CD14-positive monocyte (primary cell): ENCODE data around the gene DNAH10. TPM values are rescaled to one million over a fixed set of nuclear protein-coding genes. Genes with fewer than 3 reads are reported as not detected.
A peak's percentile ranks its signal among the peaks of the same experiment; 100 is the strongest.

Source experiments
- DNase-seq, 3 donors: peaks; one replicate each; pipeline ENCODE4 v3.0.0-alpha.2; 2011 to 2022
- H2AFZ ChIP-seq: 2 replicates; pipeline ENCODE4 v1.6.0; 2012; ENCODE audit warnings: mild to moderate bottlenecking, low read depth, low read length, inconsistent platforms; ENCODE audit not compliant: insufficient read depth, poor library complexity, severe bottlenecking
- H3K27ac ChIP-seq, 2 donors: 1 replicate in 1 of 2; 2 replicates in 1 of 2; pipeline ENCODE4 v1.5.1; 2012 to 2013; ENCODE audit warnings: low read length in 2 of 2, control low read depth in 1 of 2, inconsistent platforms in 1 of 2, low read depth in 1 of 2, mild to moderate bottlenecking in 1 of 2
- H3K27me3 ChIP-seq, 2 donors: one replicate each; pipeline versions ENCODE4 v1.6.0 to v1.6.1; 2011 to 2013; ENCODE audit warnings: low read length in 2 of 2; ENCODE audit not compliant: control insufficient read depth in 2 of 2, insufficient read depth in 2 of 2
- H3K36me3 ChIP-seq, 2 donors: replicated peaks in 1 of 2; 1 replicate in 1 of 2; 2 replicates in 1 of 2; pipeline versions ENCODE4 v1.5.1 to v1.6.1; 2012 to 2013; ENCODE audit warnings: low read length in 2 of 2, control low read depth in 1 of 2, inconsistent platforms in 1 of 2, mild to moderate bottlenecking in 1 of 2; ENCODE audit not compliant: insufficient read depth in 2 of 2, control insufficient read depth in 1 of 2
- H3K4me1 ChIP-seq, 2 donors: 1 replicate in 1 of 2; 2 replicates in 1 of 2; pipeline versions ENCODE4 v1.5.1 to v1.6.1; 2012 to 2013; ENCODE audit warnings: low read length in 2 of 2, control low read depth in 1 of 2, inconsistent platforms in 1 of 2, mild to moderate bottlenecking in 1 of 2, moderate library complexity in 1 of 2; ENCODE audit not compliant: insufficient read depth in 2 of 2, control insufficient read depth in 1 of 2
- H3K4me2 ChIP-seq: replicated peaks from 2 replicates; pipeline ENCODE3; 2012; ENCODE audit warnings: low read length, moderate library complexity, mild to moderate bottlenecking; ENCODE audit not compliant: poor library complexity, severe bottlenecking; ENCODE audit errors: extremely low read depth
- H3K4me3 ChIP-seq, 3 experiments: fragments of 200-600 bp in 1 of 3; sonication (generic) in 1 of 3; replicated peaks in 1 of 3; 1 replicate in 2 of 3; 2 replicates in 1 of 3; pipeline ENCODE4 v1.5.1; 2011 to 2013; ENCODE audit warnings: low read length in 3 of 3, mild to moderate bottlenecking in 3 of 3, control low read depth in 2 of 3, low read depth in 2 of 3, inconsistent platforms in 1 of 3, moderate library complexity in 1 of 3
- H3K79me2 ChIP-seq: 2 replicates; pipeline ENCODE4 v1.6.0; 2012; ENCODE audit warnings: mild to moderate bottlenecking, control low read depth, inconsistent platforms, low read length, moderate library complexity; ENCODE audit not compliant: insufficient read depth
- H3K9ac ChIP-seq: 2 replicates; pipeline ENCODE4 v1.6.0; 2017; ENCODE audit warnings: low read length, mild to moderate bottlenecking; ENCODE audit not compliant: insufficient read depth, poor library complexity, severe bottlenecking
- H3K9me3 ChIP-seq, 2 donors: replicated peaks in 1 of 2; 1 replicate in 1 of 2; 2 replicates in 1 of 2; pipeline versions ENCODE4 v1.5.1 to v1.6.1; 2012 to 2013; ENCODE audit warnings: low read length in 2 of 2, control low read depth in 1 of 2; ENCODE audit not compliant: control insufficient read depth in 1 of 2, insufficient read depth in 1 of 2
- H4K20me1 ChIP-seq: 2 replicates; pipeline ENCODE4 v1.6.0; 2012; ENCODE audit warnings: mild to moderate bottlenecking, low read length, control low read depth, moderate library complexity; ENCODE audit not compliant: insufficient read depth
- H3K27ac Mint-ChIP-seq, 7 donors: one replicate each; pipeline ENCODE4 v1.8.0; 2020; ENCODE audit warnings: mild to moderate bottlenecking in 7 of 7, mixed read lengths in 7 of 7, moderate library complexity in 6 of 7, inconsistent platforms in 2 of 7
- H3K27me3 Mint-ChIP-seq, 3 donors: one replicate each; pipeline ENCODE4 v1.8.0; 2021 to 2022; ENCODE audit warnings: low read depth in 3 of 3, mild to moderate bottlenecking in 3 of 3, mixed read lengths in 3 of 3, moderate library complexity in 3 of 3, inconsistent platforms in 1 of 3
- H3K36me3 Mint-ChIP-seq, 2 donors: one replicate each; pipeline ENCODE4 v1.8.0; 2020; ENCODE audit warnings: mixed read lengths in 2 of 2, inconsistent platforms in 1 of 2, mild to moderate bottlenecking in 1 of 2
- H3K4me1 Mint-ChIP-seq: one replicate; pipeline ENCODE4 v1.8.0; 2020; ENCODE audit warnings: mild to moderate bottlenecking, mixed read lengths
- H3K4me3 Mint-ChIP-seq, 2 donors: one replicate each; pipeline ENCODE4 v1.8.0; 2020; ENCODE audit warnings: mild to moderate bottlenecking in 2 of 2, mixed read lengths in 2 of 2, moderate library complexity in 1 of 2
- H3K9me3 Mint-ChIP-seq, 7 donors: one replicate each; pipeline ENCODE4 v1.8.0; 2020 to 2022; ENCODE audit warnings: mixed read lengths in 7 of 7, mild to moderate bottlenecking in 6 of 7, moderate library complexity in 6 of 7, inconsistent platforms in 2 of 7
- CTCF ChIP-seq: fragments of 200-600 bp; IDR thresholded peaks from one replicate; pipeline ENCODE4 v1.8.0; 2022; ENCODE audit warnings: antibody characterized with exemption, mild to moderate bottlenecking
- WGBS: methylation state at CpG from one replicate; pipeline ENCODE4 v1.1.5; 2013; ENCODE audit warnings: missing lambda C conversion rate; ENCODE audit not compliant: insufficient coverage; 5-methylcytosine and 5-hydroxymethylcytosine counted together
- intact Hi-C, 2 donors: fragments of 100-400 bp; cut with micrococcal nuclease; formaldehyde crosslinking; loops; one replicate each; pipeline versions ENCODE4 v1.15.0 to v1.15.1; 2023
- polyA plus RNA-seq, 3 donors: library from polyadenylated mRNA; depleted of rRNA in 1 of 3; unstranded in 2 of 3; stranded (reverse) in 1 of 3; fragments of 300-500 nt in 2 of 3; fragments of >200 nt in 1 of 3; fragmentation: Illumina TruSeq in 2 of 3; gene quantifications; 1 replicate in 2 of 3; 2 replicates in 1 of 3; pipeline ENCODE4 v1.2.3, GENCODE V29; 2012 to 2021

DNAH10 gene
- polyA plus RNA-seq, 3 donors: not detected

GRCh38 chr12:123939716-123940626, 177.9 kb downstream of the DNAH10 start:
- Histone ChIP-seq H2AFZ (no peak overlapping the region), H3K4me2 (no peak overlapping the region), H3K36me3 (peaks cover 0 to 11% of the 10 kb centered on the region in 2 donors), H3K79me2 (no peaks in the 10 kb centered on the region), H3K9me3 (peaks cover 20 to 30% of the 10 kb centered on the region in 2 donors), H3K4me3 (no peak overlapping the region), H3K27ac (peak overlapping the region in 1 of 2 donors; percentile 77), H4K20me1 (no peaks in the 10 kb centered on the region), H3K27me3 (no peaks in the 10 kb centered on the region), H3K4me1 (peaks cover 27 to 30% of the 10 kb centered on the region in 2 donors), H3K9ac (no peak overlapping the region)
- peaks cover 20 to 27% of the 10 kb centered on the region in 2 donors for H3K36me3 Mint-ChIP-seq
- no peak overlapping the region for H3K4me3 Mint-ChIP-seq
- intact Hi-C loops: no loop called here
- H3K9me3 Mint-ChIP-seq: peaks cover 10 to 28% (median 21%) of the 10 kb centered on the region in 7 donors
- no peak for TF ChIP-seq CTCF
- H3K27me3 Mint-ChIP-seq: peaks cover 1 to 4% (median 2%) of the 10 kb centered on the region in 3 donors
- H3K4me1 Mint-ChIP-seq: peaks cover 41% of the 10 kb centered on the region
- H3K27ac Mint-ChIP-seq: peak overlapping the region in 4 of 7 donors; percentile 3 to 81 (median 60)
- 96% methylated on average over 15 of the region's 16 CpGs for WGBS
- DNase-seq: no peak

GRCh38 chr12:123940627-123940966, 178.5 kb downstream of the DNAH10 start:
- peaks cover 1 to 4% (median 2%) of the 10 kb centered on the region in 3 donors for H3K27me3 Mint-ChIP-seq
- DNase-seq: no peak
- H3K4me2 ChIP-seq: no peak overlapping the region
- no peaks in the 10 kb centered on the region for H4K20me1 ChIP-seq
- H3K4me3 ChIP-seq: no peak overlapping the region
- no peak for TF ChIP-seq CTCF
- intact Hi-C loops: no loop called here
- H3K27ac ChIP-seq: peak overlapping the region in 1 of 2 donors; percentile 77
- no peak overlapping the region for H3K4me3 Mint-ChIP-seq
- H3K36me3 Mint-ChIP-seq: peaks cover 20 to 27% of the 10 kb centered on the region in 2 donors
- H3K9me3 Mint-ChIP-seq: peaks cover 10 to 28% (median 21%) of the 10 kb centered on the region in 7 donors
- peaks cover 20 to 30% of the 10 kb centered on the region in 2 donors for H3K9me3 ChIP-seq
- no peaks in the 10 kb centered on the region for H3K27me3 ChIP-seq
- H3K4me1 Mint-ChIP-seq: peaks cover 38% of the 10 kb centered on the region
- no peak overlapping the region for H2AFZ ChIP-seq
- H3K4me1 ChIP-seq: peaks cover 27 to 30% of the 10 kb centered on the region in 2 donors
- H3K27ac Mint-ChIP-seq: peak overlapping the region in 4 of 7 donors; percentile 3 to 81 (median 50)
- no peak overlapping the region for H3K9ac ChIP-seq
- WGBS: 99% methylated on average over 7 of the region's 9 CpGs
- H3K36me3 ChIP-seq: peaks cover 0 to 11% of the 10 kb centered on the region in 2 donors
- H3K79me2 ChIP-seq: no peaks in the 10 kb centered on the region
